Limb (tissue), 2 donors: ENCODE measurements around the gene NXF2.
A peak's percentile ranks its signal among the peaks of the same experiment; 100 is the strongest.
"Not testable (repeated sequence)": the region's sequence is repeated elsewhere in the genome, so short reads cannot be mapped to it uniquely, and the experiment has no call there.

ENCODE experiments used
- DNase-seq, 2 donors: peaks; one replicate each; pipeline ENCODE4 v3.0.0-alpha.2; 2016; ENCODE audit errors: extremely low spot score in 2 of 2

NXF2 gene, protein sequence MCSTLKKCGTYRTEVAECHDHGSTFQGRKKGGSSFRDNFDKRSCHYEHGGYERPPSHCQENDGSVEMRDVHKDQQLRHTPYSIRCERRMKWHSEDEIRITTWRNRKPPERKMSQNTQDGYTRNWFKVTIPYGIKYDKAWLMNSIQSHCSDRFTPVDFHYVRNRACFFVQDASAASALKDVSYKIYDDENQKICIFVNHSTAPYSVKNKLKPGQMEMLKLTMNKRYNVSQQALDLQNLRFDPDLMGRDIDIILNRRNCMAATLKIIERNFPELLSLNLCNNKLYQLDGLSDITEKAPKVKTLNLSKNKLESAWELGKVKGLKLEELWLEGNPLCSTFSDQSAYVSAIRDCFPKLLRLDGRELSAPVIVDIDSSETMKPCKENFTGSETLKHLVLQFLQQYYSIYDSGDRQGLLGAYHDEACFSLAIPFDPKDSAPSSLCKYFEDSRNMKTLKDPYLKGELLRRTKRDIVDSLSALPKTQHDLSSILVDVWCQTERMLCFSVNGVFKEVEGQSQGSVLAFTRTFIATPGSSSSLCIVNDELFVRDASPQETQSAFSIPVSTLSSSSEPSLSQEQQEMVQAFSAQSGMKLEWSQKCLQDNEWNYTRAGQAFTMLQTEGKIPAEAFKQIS

DNA sequence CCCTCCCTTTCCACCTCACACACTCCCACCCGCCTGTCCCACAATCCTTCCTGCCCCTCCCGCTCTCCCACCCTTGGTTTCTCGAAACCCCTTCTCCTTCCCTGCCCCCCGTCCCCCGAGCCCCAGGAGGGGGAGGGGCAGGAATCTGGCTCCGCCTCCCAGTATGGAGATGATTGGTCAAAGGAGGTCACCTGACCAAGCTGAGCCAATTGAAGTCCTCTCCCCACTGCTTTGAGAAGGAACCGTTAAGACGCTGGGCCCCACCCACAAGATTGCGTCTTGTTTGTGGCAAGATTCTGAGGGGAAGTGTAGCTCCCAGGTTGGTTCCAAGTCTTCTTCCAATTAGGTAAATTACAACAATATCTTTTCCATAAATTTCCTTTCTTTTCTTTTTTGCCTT is at the start of gene NXF2:
Gene NXF2, plus strand, starts transcription at position 275 of the 400 bp plus-strand sequence. CDS start 59,912 bp downstream, outside the sequence.
- DNase-seq = not testable (repeated sequence)

DNA sequence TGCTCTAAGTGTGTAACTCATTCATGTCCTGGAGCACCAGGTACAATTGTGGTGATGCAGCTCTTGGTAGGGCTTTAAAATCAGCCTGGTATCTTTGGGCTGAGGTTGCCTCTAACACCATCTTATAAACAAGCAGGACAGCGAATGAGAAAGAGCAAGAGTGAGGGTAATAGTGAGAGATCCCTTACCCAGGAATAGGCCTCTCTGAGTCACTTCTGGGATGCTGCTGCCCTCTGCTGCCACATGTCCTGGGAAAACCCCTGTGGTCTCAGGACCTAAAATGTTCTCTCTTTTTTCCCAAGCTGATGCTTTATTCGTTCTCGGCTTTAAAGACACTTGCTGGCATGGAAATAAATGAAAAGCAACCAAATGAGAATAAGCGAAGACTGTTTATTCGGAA is 39.0 kb upstream of the NXF2 start:
- DNase-seq = not testable (repeated sequence)

- not testable (repeated sequence) for DNase-seq
These were observed 32.0 kb upstream of the NXF2 start, which contains the start of gene TCP11X1 for GRCh38 chrX:102214986-102215385. TCP11X1 (plus strand) TSS chrX:102215301.

DNA sequence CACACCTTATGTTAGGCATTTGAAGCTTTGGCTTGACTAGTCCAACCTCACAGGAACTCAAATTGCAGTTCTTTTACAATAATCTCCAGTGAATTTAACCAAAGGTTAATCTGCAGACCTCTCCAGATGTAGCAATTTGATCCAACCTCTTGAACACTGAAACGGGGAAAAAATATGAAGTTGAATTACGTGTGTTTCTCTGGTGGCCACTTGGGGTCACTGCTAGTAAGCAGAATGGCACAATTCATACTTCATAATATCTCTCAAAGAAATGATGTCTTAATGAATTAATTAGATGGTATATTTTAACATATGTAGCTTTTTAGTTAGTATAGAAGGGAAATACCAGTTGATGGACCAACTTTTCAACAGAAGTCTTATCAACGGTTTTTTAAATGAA is 30.5 kb upstream of the NXF2 start:
- not testable (repeated sequence) for DNase-seq

GRCh38 chrX:102235678-102236077 is 11.3 kb upstream of the NXF2 start:
- DNase-seq = not testable (repeated sequence)

DNA sequence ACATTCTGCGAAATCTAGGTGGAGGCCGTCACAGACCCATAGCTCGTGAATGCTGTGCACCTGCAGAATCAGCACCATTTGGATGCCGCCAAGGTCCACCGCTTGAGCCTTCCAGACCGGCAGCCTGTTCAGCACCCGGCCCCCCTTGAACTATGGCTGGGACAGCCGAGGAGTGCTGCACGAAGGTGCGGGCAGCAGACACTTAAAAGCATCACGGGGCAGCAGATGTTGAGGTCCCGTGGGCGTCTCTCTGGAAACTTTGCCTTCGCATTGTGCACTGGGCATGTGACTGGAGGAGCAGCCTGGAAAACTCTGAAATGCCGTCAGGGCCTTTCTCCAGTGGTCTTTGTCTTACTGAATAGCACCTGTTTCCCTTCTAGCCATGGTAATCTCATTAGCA is 6.7 kb upstream of the NXF2 start:
- DNase-seq = not testable (repeated sequence)

GRCh38 chrX:102272231-102272630 is 25.3 kb downstream of the NXF2 start:
- not testable (repeated sequence) for DNase-seq

GRCh38 chrX:102338162-102338561 is 91.2 kb downstream of the NXF2 start:
- no peak for DNase-seq

DNA sequence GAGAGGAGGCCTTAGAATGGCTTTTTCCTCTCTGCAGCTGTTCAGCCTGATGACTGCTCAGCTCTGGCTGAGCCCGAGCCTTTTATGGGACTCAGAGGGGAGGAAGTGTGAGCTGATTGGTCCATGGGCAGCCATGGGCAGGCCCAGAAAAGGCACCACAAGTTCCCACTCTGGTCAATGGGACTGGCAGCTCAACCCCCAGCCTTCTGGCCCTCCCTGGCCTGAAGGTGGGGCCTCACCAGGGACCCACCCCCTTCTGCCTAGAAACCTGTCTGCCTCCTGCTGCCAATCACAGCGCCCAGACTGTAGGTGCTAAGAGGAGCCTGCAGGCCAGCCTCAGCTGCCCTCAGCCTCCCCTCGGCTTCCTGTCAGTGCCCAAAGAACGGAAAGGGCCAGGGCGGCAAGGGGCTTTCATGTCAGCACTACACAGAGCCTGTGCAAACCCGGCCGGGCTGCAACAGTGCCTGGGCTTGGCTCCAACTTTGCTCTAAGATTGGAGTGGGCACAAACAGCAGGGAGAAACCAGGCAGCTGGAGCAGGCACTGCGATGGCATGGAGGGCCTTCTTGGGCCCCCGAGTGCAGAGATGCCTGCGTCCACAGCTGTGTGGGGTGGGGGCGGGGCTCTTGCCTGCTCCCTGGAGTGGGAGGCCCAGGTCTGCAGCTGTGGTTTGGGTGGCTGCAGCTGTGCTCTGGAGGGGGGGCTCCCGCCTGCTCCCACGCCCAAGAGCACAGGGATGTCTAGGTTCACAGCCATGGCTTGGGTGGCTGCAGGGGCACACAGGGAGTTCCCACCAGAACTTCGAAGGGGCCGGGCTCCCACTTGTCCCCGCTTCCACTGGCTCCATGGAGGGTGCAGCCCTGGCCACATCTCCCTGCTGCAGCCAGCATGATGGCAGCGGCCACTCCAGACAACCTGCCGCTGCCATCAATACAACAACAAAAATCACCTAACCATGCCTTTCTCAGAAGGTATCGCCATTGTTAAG is 92.6 kb downstream of the NXF2 start:
- no peak for DNase-seq

- DNase-seq = no peak
These were observed 94.9 kb downstream of the NXF2 start for GRCh38 chrX:102341867-102342266.

- DNase-seq = peak in 1 of 2 donors; percentile 62
These were observed 98.9 kb downstream of the NXF2 start for GRCh38 chrX:102345916-102346315.
